IPS-NIHi7 (cell line): Measurements from ENCODE around the gene KLK15.

ENCODE experiments used
- DNase-seq: peaks from one replicate; pipeline ENCODE4 v3.0.0; 2012; ENCODE audit warnings: mixed read lengths; ENCODE audit errors: extremely low spot score

The KLK15 gene

GRCh38 chr19:50843701-50844221, 10.4 kb upstream of the KLK15 start:
- no peak for DNase-seq

- DNase-seq: no peak
Observed at GRCh38 chr19:50843205-50843604, 9.8 kb upstream of the KLK15 start.

GRCh38 chr19:50842130-50842529, 8.8 kb upstream of the KLK15 start:
- no peak for DNase-seq

- DNase-seq: no peak
Observed at GRCh38 chr19:50839712-50840655, 6.6 kb upstream of the KLK15 start.

GRCh38 chr19:50838239-50838638, 4.9 kb upstream of the KLK15 start:
- DNase-seq: peak; percentile 64

GRCh38 chr19:50837300-50837699, 3.9 kb upstream of the KLK15 start:
- DNase-seq: no peak

- DNase-seq: no peak
Observed at GRCh38 chr19:50836543-50837195, 3.3 kb upstream of the KLK15 start.

- DNase-seq: peak; percentile 92
Observed at GRCh38 chr19:50835785-50836542, 2.6 kb upstream of the KLK15 start.

- DNase-seq: peak; percentile 43
Observed at GRCh38 chr19:50835103-50835784, 1.9 kb upstream of the KLK15 start.

- no peak for DNase-seq
Observed at GRCh38 chr19:50833802-50834167, 411 bp upstream of the KLK15 start.

- DNase-seq: no peak
Observed at GRCh38 chr19:50832666-50833065, 708 bp downstream of the KLK15 start.

GRCh38 chr19:50831026-50831396, 2.4 kb downstream of the KLK15 start:
- DNase-seq: no peak

GRCh38 chr19:50830266-50831025, 2.9 kb downstream of the KLK15 start:
- no peak for DNase-seq

GRCh38 chr19:50829801-50830200, 3.6 kb downstream of the KLK15 start:
- no peak for DNase-seq

GRCh38 chr19:50827476-50827875, 5.9 kb downstream of the KLK15 start:
- no peak for DNase-seq

- no peak for DNase-seq
Observed at GRCh38 chr19:50826492-50827240, 6.7 kb downstream of the KLK15 start.

- no peak for DNase-seq
Observed at GRCh38 chr19:50823389-50824042, 9.9 kb downstream of the KLK15 start, which contains the start of gene KLK1. Gene KLK1 (minus strand): TSS chr19:50823787. CDS start chr19:50823748, 39 bp downstream.

GRCh38 chr19:50822661-50823208, 10.6 kb downstream of the KLK15 start:
- DNase-seq: no peak

GRCh38 chr19:50821622-50822021, 11.8 kb downstream of the KLK15 start:
- DNase-seq: no peak
